ENCODE data around the gene FRK. TPM values are rescaled to one million over a fixed set of nuclear protein-coding genes. Genes with fewer than 3 reads are reported as not detected.

FRK gene
- total RNA-seq, 2 experiments from 2014 or later, result 0.04 to 0.07 TPM

DNA sequence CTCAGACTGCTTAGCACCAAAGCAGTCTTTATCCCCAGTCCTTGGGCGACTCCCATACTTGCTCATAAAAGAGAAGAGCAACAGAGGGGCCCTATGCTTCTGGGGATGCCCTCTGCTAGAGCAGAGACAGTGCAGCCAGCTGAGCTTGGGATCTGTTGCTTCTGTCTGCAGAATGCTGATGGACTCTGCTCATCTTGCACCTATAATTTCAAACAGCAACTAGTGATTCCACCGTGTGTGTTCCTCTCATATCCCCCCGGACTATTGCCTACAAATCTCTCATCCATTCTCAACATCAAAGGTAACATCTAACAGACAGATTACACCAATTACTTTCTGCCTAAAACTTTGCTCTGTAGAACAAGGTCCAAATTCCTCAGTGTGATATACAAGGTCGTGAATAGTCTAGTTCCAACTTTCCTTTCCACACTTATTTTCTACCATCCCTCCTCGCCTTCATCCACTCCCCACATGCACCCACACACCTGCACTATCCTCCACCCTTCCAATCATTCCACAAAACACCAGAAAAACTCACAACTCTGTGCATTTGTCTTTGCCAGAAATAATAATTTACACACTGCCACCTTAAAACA is 62.6 kb downstream of the FRK start:
- TF ChIP-seq, protein P1, sequence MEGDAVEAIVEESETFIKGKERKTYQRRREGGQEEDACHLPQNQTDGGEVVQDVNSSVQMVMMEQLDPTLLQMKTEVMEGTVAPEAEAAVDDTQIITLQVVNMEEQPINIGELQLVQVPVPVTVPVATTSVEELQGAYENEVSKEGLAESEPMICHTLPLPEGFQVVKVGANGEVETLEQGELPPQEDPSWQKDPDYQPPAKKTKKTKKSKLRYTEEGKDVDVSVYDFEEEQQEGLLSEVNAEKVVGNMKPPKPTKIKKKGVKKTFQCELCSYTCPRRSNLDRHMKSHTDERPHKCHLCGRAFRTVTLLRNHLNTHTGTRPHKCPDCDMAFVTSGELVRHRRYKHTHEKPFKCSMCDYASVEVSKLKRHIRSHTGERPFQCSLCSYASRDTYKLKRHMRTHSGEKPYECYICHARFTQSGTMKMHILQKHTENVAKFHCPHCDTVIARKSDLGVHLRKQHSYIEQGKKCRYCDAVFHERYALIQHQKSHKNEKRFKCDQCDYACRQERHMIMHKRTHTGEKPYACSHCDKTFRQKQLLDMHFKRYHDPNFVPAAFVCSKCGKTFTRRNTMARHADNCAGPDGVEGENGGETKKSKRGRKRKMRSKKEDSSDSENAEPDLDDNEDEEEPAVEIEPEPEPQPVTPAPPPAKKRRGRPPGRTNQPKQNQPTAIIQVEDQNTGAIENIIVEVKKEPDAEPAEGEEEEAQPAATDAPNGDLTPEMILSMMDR (IDR thresholded peaks at IDR 0.05), result no peak
- Mint-ChIP-seq H3K36me3 (ENCODE audit: low read depth) (no peaks in the 10 kb centered on the region), H3K4me1 (ENCODE audit: low read depth) (no peaks in the 10 kb centered on the region), H3K9me3 (no peaks in the 10 kb centered on the region), H3K27ac (no peak overlapping the region), H3K4me3 (no peak overlapping the region), H3K27me3 (peaks cover 1% of the 10 kb centered on the region)
- ATAC-seq (no peak), DNase-seq (no peak)
- ChIA-PET CTCF (no interaction called here), POLR2A (no interaction called here)
- intact Hi-C loops (cut with micrococcal nuclease), result no loop called here

DNA sequence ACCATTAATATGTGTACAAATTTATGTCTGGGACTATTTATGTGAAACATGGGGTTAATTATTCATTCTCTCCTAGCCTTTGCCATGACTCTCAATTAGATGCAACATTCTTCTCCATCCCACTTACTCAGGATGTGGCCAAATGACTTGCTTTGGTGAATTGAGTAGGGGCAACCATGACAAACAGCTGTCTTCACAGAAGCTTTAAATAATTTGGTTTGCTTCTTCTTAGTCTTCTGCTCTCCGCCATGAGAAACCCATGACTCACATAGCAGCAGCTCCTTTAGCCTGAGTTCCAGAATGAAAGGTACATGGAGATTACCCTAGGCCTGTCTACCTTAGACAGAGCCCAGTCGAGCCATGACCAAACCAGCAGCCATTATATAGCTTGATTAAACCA is 74.7 kb downstream of the FRK start:
- DNase-seq (no peak), ATAC-seq (no peak)
- ChIA-PET POLR2A (no interaction called here), CTCF (no interaction called here)
- intact Hi-C loops (cut with micrococcal nuclease), result no loop called here
- H3K4me3 Mint-ChIP-seq, result no peak overlapping the region
- no peaks in the 10 kb centered on the region for H3K4me1 Mint-ChIP-seq (ENCODE audit: low read depth)
- no peak overlapping the region for H3K27ac Mint-ChIP-seq
- peaks cover 5% of the 10 kb centered on the region for H3K27me3 Mint-ChIP-seq
- TF ChIP-seq, protein P1 (IDR thresholded peaks at IDR 0.05), result no peak
- H3K36me3 Mint-ChIP-seq (ENCODE audit: low read depth), result no peaks in the 10 kb centered on the region
- H3K9me3 Mint-ChIP-seq, result no peaks in the 10 kb centered on the region

- intact Hi-C loops (cut with micrococcal nuclease), result no loop called here
- no peaks in the 10 kb centered on the region for H3K9me3 Mint-ChIP-seq
These were observed 75.9 kb downstream of the FRK start for GRCh38 chr6:115984809-115985208.

DNA sequence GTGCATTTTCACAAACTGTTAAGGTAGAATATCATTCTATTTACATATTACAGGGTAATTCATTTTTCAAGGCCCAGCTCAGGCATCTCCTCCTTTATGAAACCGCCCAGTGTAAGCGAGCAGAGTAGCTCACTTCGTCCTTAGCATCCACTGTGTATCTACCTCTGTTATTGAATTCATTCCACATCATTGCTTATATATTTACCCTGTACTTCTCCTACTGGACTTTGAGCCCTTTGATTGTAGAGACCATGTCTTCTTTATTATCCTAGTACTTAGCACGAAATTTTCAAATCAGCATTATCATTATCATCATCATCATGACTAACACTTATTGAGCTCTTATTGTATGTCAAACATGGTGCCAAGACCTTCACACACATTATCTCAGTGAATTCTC is 76.7 kb downstream of the FRK start:
- TF ChIP-seq, protein P1 (IDR thresholded peaks at IDR 0.05), result no peak
- ChIA-PET CTCF (no interaction called here), POLR2A (no interaction called here)
- Mint-ChIP-seq H3K36me3 (ENCODE audit: low read depth) (no peaks in the 10 kb centered on the region), H3K4me3 (no peak overlapping the region), H3K9me3 (no peaks in the 10 kb centered on the region), H3K4me1 (ENCODE audit: low read depth) (no peaks in the 10 kb centered on the region), H3K27ac (no peak overlapping the region), H3K27me3 (peaks cover 3% of the 10 kb centered on the region)
- ATAC-seq (no peak), DNase-seq (no peak)
- intact Hi-C loops (cut with micrococcal nuclease), result no loop called here

More at GRCh38 chr6:115984809-115985208, 75.9 kb downstream of the FRK start:
- Mint-ChIP-seq H3K4me1 (ENCODE audit: low read depth) (no peaks in the 10 kb centered on the region), H3K27ac (no peak overlapping the region), H3K4me3 (no peak overlapping the region), H3K36me3 (ENCODE audit: low read depth) (no peaks in the 10 kb centered on the region), H3K27me3 (peaks cover 5% of the 10 kb centered on the region)
- ChIA-PET POLR2A (no interaction called here), CTCF (no interaction called here)
- TF ChIP-seq, protein P1 (IDR thresholded peaks at IDR 0.05), result no peak
- ATAC-seq (no peak), DNase-seq (no peak)

- no peaks in the 10 kb centered on the region for H3K36me3 Mint-ChIP-seq (ENCODE audit: low read depth)
- TF ChIP-seq, protein P1 (IDR thresholded peaks at IDR 0.05), result no peak
- ATAC-seq (no peak), DNase-seq (no peak)
- H3K4me3 Mint-ChIP-seq, result no peak overlapping the region
- CTCF ChIA-PET, result no interaction called here
- POLR2A ChIA-PET, result no interaction called here
- peaks cover 5% of the 10 kb centered on the region for H3K27me3 Mint-ChIP-seq
- H3K9me3 Mint-ChIP-seq, result no peaks in the 10 kb centered on the region
- no peak overlapping the region for H3K27ac Mint-ChIP-seq
- no peaks in the 10 kb centered on the region for H3K4me1 Mint-ChIP-seq (ENCODE audit: low read depth)
- intact Hi-C loops (cut with micrococcal nuclease), result no loop called here
These were observed 78.2 kb downstream of the FRK start for GRCh38 chr6:115982453-115982852.

Measured in activated CD8-positive, alpha-beta T cell treated with anti-CD3 and anti-CD28 coated beads for 36 hours (primary cell).